ENCODE results near the gene TMEM170B.
A peak's percentile ranks its signal among the peaks of the same experiment; 100 is the strongest.
"Not testable (repeated sequence)": the region's sequence is repeated elsewhere in the genome, so short reads cannot be mapped to it uniquely, and the experiment has no call there.

TMEM170B gene

GRCh38 chr6:11528996-11529395 lies 8.6 kb upstream of the TMEM170B start:
- no peak for DNase-seq (ENCODE audit: low spot score)

GRCh38 chr6:11532097-11532496 lies 5.5 kb upstream of the TMEM170B start:
- DNase-seq (ENCODE audit: low spot score): no peak

DNA sequence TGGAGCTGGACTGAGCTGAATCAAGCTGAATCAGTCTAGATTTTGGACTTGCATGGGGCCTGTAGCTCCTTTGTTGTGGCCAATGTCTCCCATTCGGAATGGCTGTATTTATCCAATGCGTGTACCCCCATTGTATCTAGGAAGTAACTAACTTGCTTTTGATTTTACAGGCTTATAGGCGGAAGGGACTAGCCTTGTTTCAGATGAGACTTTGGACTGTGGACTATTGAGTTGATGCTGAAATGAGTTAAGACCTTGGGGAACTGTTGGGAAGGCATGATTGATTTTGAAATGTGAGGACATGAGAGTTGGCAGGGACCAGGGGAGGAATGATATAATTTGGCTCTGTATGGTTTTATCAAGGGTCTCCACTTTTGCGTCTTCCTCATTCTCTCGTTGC lies 3.0 kb upstream of the TMEM170B start:
- DNase-seq (ENCODE audit: low spot score): no peak

DNA sequence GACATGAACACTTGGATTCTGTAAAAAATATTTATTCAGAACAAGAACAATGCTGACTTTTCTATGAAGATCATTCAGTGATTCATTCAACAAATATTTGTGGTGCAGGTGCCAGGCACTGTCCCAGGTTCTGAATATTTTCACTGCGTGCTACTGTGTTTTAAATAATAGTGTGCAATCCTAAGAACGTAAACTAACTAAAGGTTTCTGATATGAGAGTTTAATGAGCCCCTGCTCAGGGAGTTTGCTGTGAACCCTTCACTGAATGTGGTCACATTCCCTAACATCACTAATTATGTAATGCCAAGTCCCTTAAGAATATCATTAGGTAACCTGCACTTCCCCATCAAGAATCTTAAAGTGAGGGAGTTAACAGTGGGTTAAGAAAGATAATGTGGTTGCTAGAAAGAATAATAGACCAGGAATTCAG lies 1.7 kb upstream of the TMEM170B start:
- peak; percentile 19 for DNase-seq (ENCODE audit: low spot score)

GRCh38 chr6:11536795-11537194 lies 754 bp upstream of the TMEM170B start:
- no peak for DNase-seq (ENCODE audit: low spot score)

DNA sequence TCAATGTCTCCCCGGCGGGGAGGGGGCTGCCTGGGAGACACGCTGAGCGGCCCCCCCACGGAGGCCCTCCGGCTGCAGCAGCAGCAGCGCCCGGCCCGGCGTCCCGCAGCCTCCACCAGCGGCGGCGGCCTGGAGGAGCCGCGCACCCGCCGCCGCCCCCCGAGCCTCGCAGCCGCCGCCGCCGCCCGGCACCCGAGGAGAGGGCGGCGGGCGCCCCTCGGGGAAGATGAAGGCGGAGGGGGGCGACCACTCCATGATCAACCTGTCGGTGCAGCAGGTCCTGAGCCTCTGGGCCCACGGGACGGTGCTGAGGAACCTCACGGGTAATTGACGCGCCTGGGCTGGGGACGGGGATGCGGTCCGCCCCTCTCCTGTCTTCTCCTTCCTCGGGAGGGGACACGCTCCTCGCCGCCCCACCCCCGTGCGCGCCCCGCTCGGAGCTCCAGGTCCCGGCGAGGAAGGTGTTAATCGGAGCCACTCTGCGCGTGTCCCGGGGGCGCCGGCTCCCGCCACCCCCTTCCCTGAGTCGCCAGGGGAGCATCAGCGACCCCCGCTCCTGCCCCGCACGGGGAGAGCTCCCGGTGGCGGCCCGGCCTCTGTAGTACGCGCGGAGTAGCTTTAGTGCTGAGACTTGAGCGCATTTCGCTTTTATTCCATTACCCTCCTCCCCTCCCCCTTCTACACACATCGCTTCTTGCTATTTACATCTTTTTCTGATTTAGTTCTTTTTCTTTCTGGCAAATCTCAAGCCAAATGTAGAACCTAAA lies 686 bp downstream of the TMEM170B start:
- DNase-seq (ENCODE audit: low spot score): no peak

DNA sequence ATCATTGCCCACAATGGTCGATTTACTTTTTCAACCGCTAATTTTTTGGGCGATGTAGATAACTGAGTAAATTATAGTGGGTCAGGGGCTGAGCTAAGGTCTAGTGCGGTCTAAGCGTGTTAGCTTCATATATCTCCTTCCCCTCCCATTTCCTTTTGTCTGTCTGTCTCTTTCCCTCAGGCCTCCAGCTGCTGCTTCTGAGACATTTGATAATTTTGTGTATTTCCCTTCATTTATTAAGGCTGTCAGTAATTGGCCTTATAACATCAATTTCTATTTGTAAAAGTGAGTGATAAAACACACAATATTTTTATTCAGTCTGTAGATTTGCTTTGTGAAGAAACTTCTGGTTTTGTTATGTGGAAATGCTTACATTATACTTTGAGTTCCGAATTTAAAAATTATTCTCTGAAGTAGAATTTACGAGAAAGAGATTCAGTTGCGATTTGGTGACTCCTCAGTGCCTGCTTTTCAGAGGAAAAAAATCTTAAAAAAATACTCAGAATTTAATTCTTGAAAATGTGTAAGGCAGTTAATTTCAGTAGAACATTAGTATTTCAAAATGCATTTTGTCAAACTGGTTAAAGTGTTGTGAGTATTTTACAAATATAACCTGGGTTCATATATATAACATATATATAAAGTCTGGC lies 1.4 kb downstream of the TMEM170B start:
- no peak for DNase-seq (ENCODE audit: low spot score)

GRCh38 chr6:11542863-11543262 lies 5.3 kb downstream of the TMEM170B start:
- DNase-seq (ENCODE audit: low spot score): no peak

DNA sequence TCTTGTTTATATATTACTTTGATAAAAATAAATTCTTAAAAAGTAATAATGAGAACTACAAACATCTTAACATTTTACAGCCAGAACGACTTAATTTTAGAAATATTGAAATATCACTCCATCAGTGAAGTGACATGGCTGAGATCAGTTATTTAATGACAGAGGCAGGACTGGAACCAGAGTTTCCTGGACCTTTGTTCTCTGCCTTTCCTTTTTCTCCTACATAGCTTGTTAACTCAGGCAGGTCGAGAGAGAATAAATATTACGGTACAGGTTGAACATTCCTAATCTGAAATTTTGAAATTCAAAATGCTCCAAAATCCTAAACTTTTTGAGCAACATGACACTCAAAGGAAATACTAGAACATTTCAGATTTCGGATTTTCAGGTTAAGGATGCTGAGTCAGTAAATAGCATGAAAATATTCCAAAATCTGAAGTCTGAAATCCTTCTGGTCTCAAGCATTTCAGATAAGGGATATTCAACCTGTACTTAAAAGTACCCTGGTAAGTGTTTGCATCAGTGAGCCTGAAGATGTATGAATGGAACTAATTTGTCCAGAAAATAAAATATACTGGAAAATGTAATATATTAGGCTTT lies 6.5 kb downstream of the TMEM170B start:
- DNase-seq (ENCODE audit: low spot score): no peak

DNA sequence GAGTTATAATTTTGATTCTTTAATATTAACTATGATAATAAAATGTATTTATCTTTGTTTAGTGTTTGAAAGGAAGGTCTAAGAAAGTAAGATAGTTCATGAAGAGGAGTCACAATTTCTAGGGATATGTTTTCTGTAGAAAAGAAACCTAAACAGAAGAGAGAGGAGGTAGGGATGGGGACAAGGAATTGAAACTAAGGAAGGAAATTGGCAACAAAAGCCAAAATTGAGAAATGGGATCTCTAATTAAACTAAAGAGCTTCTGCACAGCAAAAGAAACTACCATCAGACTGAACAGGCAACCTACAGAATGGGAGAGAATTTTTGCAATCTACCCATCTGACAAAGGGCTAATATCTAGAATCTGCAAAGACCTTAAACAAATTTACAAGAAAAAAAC lies 10.3 kb downstream of the TMEM170B start:
- not testable (repeated sequence) for DNase-seq (ENCODE audit: low spot score)

- not testable (repeated sequence) for DNase-seq (ENCODE audit: low spot score)
Measured at GRCh38 chr6:11548578-11548977, 11.0 kb downstream of the TMEM170B start.

GRCh38 chr6:11551053-11551452 lies 13.5 kb downstream of the TMEM170B start:
- no peak for DNase-seq (ENCODE audit: low spot score)

GRCh38 chr6:11552442-11552841 lies 14.9 kb downstream of the TMEM170B start:
- DNase-seq (ENCODE audit: low spot score): no peak

DNA sequence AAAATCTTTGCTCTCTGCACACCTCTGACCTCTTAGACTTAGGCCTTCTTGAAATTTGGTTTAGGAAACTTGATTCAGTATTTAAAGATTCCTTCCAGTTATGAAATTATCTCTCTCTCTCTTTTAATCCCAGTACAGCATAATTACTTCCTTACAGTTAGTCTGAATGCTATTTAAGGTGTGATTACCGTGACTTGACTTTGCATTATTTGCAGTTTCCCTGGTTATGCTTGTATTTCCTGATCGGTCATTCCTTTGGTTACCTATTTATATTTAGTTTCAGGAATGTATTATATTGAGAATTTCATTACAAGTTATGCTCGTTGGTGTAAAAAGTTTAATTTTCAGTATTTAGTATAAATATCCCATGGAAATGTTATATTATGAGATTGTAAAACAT lies 16.3 kb downstream of the TMEM170B start:
- no peak for DNase-seq (ENCODE audit: low spot score)

DNA sequence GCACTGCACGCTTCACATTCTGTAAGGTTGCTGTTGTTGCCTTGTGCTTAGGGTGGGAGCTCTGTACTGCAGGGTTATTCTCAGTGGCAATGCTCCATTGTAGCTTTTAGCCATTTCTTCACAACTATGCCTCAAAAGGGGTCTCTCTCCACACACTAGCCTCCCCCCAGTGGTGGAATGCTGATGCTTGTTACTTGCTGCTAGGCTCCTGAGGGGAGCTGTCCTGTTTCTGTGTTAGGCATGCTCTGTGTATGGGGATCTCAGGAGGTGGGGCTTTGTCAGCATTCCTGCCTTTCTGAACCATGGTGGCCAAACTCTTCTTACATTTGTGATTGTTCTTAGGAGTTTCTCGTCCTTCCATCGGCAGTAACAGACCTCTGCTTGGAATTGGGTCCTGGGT lies 18.8 kb downstream of the TMEM170B start:
- no peak for DNase-seq (ENCODE audit: low spot score)

GRCh38 chr6:11563793-11564192 lies 26.2 kb downstream of the TMEM170B start:
- DNase-seq (ENCODE audit: low spot score): no peak

DNA sequence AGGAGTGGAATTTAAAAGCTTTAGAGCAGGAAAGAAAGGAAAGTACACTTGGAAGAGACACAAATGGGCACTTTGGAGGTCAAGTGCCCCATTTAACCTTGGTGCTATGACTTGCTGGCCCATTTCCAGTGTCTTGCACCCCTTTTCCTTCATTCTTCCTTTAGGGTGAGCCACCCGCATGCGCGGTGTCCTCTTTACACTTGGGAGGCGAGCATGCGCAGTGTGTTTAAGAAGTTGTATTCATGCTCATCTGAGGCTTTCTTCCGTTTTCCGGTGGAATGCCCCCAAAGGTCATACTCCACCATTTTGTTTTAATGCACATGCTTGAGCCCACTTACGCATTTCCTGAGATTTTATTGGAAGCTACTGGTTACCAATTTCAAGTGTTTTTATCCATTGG lies 29.1 kb downstream of the TMEM170B start:
- DNase-seq (ENCODE audit: low spot score): no peak

DNA sequence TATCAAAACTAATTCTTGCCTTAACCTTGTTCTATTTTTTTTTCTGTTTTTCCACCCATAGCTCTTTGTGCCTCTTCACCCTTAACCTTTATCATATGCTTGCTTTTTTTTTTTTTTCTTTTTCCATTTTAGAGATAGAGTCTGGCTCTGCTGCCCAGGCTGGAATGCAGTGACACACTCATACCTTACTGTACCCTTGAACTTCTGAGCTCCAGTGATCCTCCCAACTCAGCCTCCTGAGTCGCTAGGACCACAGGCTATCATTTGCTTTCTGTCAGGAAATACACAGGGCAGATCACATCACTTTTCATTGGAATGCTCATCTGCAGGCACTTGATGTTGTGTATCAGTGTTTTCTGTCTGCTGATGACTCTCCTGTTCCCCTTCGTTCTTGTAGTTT lies 33.5 kb downstream of the TMEM170B start:
- no peak for DNase-seq (ENCODE audit: low spot score)

- peak; percentile 66 for DNase-seq (ENCODE audit: low spot score)
Measured at GRCh38 chr6:11575408-11576033, 38.0 kb downstream of the TMEM170B start.

- DNase-seq (ENCODE audit: low spot score): no peak
Measured at GRCh38 chr6:11580686-11581405, 43.3 kb downstream of the TMEM170B start.

- no peak for DNase-seq (ENCODE audit: low spot score)
Measured at GRCh38 chr6:11584244-11584643, 46.7 kb downstream of the TMEM170B start.

- peak; percentile 26 for DNase-seq (ENCODE audit: low spot score)
Measured at GRCh38 chr6:11585426-11586016, 48.0 kb downstream of the TMEM170B start.

Data from activated CD4-positive, alpha-beta T cell treated with anti-CD3 and anti-CD28 coated beads, Interleukin-2, Interleukin-4, amounts not matched to agents 100 ng/mL and 50 ng/mL, durations not matched to agents 16 hours and 8 hours (primary cell).